WTC11 (cell line): ENCODE measurements around the gene HBM. TPM values are rescaled to one million over a fixed set of nuclear protein-coding genes. Genes with fewer than 3 reads are reported as not detected.
"Not testable (repeated sequence)": the region's sequence is repeated elsewhere in the genome, so short reads cannot be mapped to it uniquely, and the experiment has no call there.

Experiments
- ATAC-seq: fragments of 200-7000 bp; cut with Tn5 transposase; 2 replicates; pipeline ENCODE4 v1.10.0; 2021; ENCODE audit warnings: mild to moderate bottlenecking, moderate library complexity
- CTCF ChIA-PET: fragments of 300-600 bp; sonication (Branson Sonifier 250); formaldehyde crosslinking; loops from one replicate; lab custom pipeline; 2021; ENCODE audit warnings: antibody characterized with exemption; lab: Charles Lee
- POLR2A ChIA-PET: fragments of 350-600 bp; sonication (Branson Sonifier 250); formaldehyde crosslinking; loops from one replicate; lab custom pipeline; 2021; ENCODE audit warnings: antibody characterized with exemption; lab: Charles Lee
- DNase-seq: peaks from one replicate; pipeline ENCODE4 v3.0.0; 2021; ENCODE audit warnings: low spot score
- H3K27ac Mint-ChIP-seq: 2 replicates; pipeline ENCODE4 v1.8.0; 2021; ENCODE audit warnings: mixed read lengths
- H3K27me3 Mint-ChIP-seq: 2 replicates; pipeline ENCODE4 v1.8.0; 2021; ENCODE audit warnings: low read depth, mild to moderate bottlenecking, moderate library complexity, mixed read lengths
- H3K36me3 Mint-ChIP-seq: 2 replicates; pipeline ENCODE4 v1.8.0; 2021; ENCODE audit warnings: mixed read lengths
- H3K4me1 Mint-ChIP-seq: 2 replicates; pipeline ENCODE4 v1.8.0; 2022; ENCODE audit warnings: mixed read lengths
- H3K4me3 Mint-ChIP-seq: 2 replicates; pipeline ENCODE4 v1.8.0; 2021; ENCODE audit warnings: mild to moderate bottlenecking, moderate library complexity, mixed read lengths
- H3K9me3 Mint-ChIP-seq: 2 replicates; pipeline ENCODE4 v1.8.0; 2021; ENCODE audit warnings: mixed read lengths
- AFF4 ChIP-seq: sonication (generic); formaldehyde crosslinking; IDR thresholded peaks from 2 replicates; pipeline ENCODE4 v1.8.1; 2023; ENCODE audit warnings: mild to moderate bottlenecking, missing genetic modification reagents, borderline replicate concordance
- ATF1 ChIP-seq: sonication (generic); formaldehyde crosslinking; IDR thresholded peaks from 2 replicates; pipeline ENCODE4 v1.8.1; 2023; ENCODE audit warnings: mild to moderate bottlenecking, moderate library complexity, missing genetic modification reagents
- CREM ChIP-seq: sonication (generic); formaldehyde crosslinking; IDR thresholded peaks from 2 replicates; pipeline ENCODE4 v1.8.1; 2022; ENCODE audit warnings: mild to moderate bottlenecking, missing genetic modification reagents, moderate library complexity
- CTCF ChIP-seq: fragments of 200-600 bp; IDR thresholded peaks from 2 replicates; pipeline ENCODE4 v1.8.0; 2022; ENCODE audit warnings: antibody characterized with exemption
- E2F4 ChIP-seq: sonication (generic); formaldehyde crosslinking; IDR thresholded peaks from 2 replicates; pipeline ENCODE4 v1.8.1; 2022; ENCODE audit warnings: low read depth, mild to moderate bottlenecking, moderate library complexity, missing genetic modification reagents, borderline replicate concordance
- ELF4 ChIP-seq: sonication (generic); formaldehyde crosslinking; IDR thresholded peaks from 2 replicates; pipeline ENCODE4 v1.8.1; 2022; ENCODE audit warnings: low read depth, mild to moderate bottlenecking, moderate library complexity, missing genetic modification reagents
- ETV6 ChIP-seq: sonication (generic); formaldehyde crosslinking; IDR thresholded peaks from 2 replicates; pipeline ENCODE4 v1.8.1; 2022; ENCODE audit warnings: mild to moderate bottlenecking, missing genetic modification reagents
- FOXP1 ChIP-seq: sonication (generic); formaldehyde crosslinking; IDR thresholded peaks from 2 replicates; pipeline ENCODE4 v1.8.0; 2022; ENCODE audit warnings: missing genetic modification reagents, mild to moderate bottlenecking, moderate library complexity, borderline replicate concordance
- MAX ChIP-seq: sonication (generic); formaldehyde crosslinking; IDR thresholded peaks from 2 replicates; pipeline ENCODE4 v1.8.0; 2022; ENCODE audit warnings: mild to moderate bottlenecking, missing genetic modification reagents
- PRDM15 ChIP-seq: sonication (generic); formaldehyde crosslinking; IDR thresholded peaks from 2 replicates; pipeline ENCODE4 v1.8.0; 2022; ENCODE audit warnings: missing genetic modification reagents
- TEAD1 ChIP-seq: sonication (generic); formaldehyde crosslinking; IDR thresholded peaks from 2 replicates; pipeline ENCODE4 v1.8.0; 2022; ENCODE audit warnings: mild to moderate bottlenecking, missing genetic modification reagents
- TEAD4 ChIP-seq: sonication (generic); formaldehyde crosslinking; IDR thresholded peaks from 2 replicates; pipeline ENCODE4 v1.8.0; 2022; ENCODE audit warnings: mild to moderate bottlenecking, missing genetic modification reagents
- ZNF121 ChIP-seq: sonication (generic); formaldehyde crosslinking; IDR thresholded peaks from 2 replicates; pipeline ENCODE4 v1.8.0; 2023; ENCODE audit warnings: missing genetic modification reagents
- ZNF138 ChIP-seq: sonication (generic); formaldehyde crosslinking; conservative IDR thresholded peaks from 2 replicates; pipeline ENCODE4 v1.8.1; 2022; ENCODE audit warnings: mild to moderate bottlenecking, moderate library complexity, missing genetic modification reagents
- ZNF219 ChIP-seq: sonication (generic); formaldehyde crosslinking; IDR thresholded peaks from 2 replicates; pipeline ENCODE4 v1.8.0; 2023; ENCODE audit warnings: missing genetic modification reagents, mild to moderate bottlenecking, borderline replicate concordance
- ZNF232 ChIP-seq: sonication (generic); formaldehyde crosslinking; IDR thresholded peaks from 2 replicates; pipeline ENCODE4 v1.8.0; 2022; ENCODE audit warnings: mild to moderate bottlenecking, missing genetic modification reagents
- total RNA-seq: library from RNA; stranded (reverse); gene quantifications from 3 replicates; pipeline ENCODE4 v1.2.3, GENCODE V29; 2021

Gene HBM
- total RNA-seq, 1 experiment from 2014 or later = not detected

- TF ChIP-seq AFF4 (CRISPR knock-in tag) (no peak), CREM (no peak), ELF4 (CRISPR knock-in tag) (no peak)
Measured at GRCh38 chr16:122361-122760, 43.4 kb upstream of the HBM start (continued).

- H3K4me3 Mint-ChIP-seq, POLR2A ChIA-PET, H3K9me3 Mint-ChIP-seq, DNase-seq, H3K36me3 Mint-ChIP-seq, H3K27me3 Mint-ChIP-seq, ATAC-seq, H3K4me1 Mint-ChIP-seq, H3K27ac Mint-ChIP-seq: not testable (repeated sequence)
- CTCF ChIA-PET = interaction anchor here (1.5 kb wide), 1 partner anchor 27 kb away, joined by 5 read pairs; no protein-coding TSS in a partner anchor
Measured at GRCh38 chr16:123558-124350, 42.0 kb upstream of the HBM start.

GRCh38 chr16:125011-125410 lies 40.8 kb upstream of the HBM start:
- Mint-ChIP-seq H3K36me3 (no peaks in the 10 kb centered on the region), H3K27ac (0 out of 2 replicates have a peak overlapping the region, but pooled peaks have one; percentile 85), H3K9me3 (no peaks in the 10 kb centered on the region)
- ChIA-PET CTCF (interaction anchor here (1.5 to 2.1 kb wide), 2 partner anchors 18 to 28 kb away, joined by 5 to 14 read pairs; no protein-coding TSS in a partner anchor), POLR2A (no interaction called here)
- ATAC-seq (no peak), DNase-seq (no peak)
- TF ChIP-seq ZNF219 (CRISPR knock-in tag) (no peak), ZNF121 (CRISPR knock-in tag) (no peak), E2F4 (CRISPR knock-in tag) (no peak)
- TF ChIP-seq, all 79 proteins: peak for 0
- Mint-ChIP-seq H3K4me3 (no peak overlapping the region), H3K4me1 (no peaks in the 10 kb centered on the region), H3K27me3 (no peaks in the 10 kb centered on the region)

- Mint-ChIP-seq H3K4me3 (no peak overlapping the region), H3K9me3 (no peaks in the 10 kb centered on the region), H3K27me3 (no peaks in the 10 kb centered on the region), H3K36me3 (no peaks in the 10 kb centered on the region), H3K27ac (peak overlapping the region; percentile 15; the same call in 1 of the 2 replicates), H3K4me1 (no peaks in the 10 kb centered on the region)
- ChIA-PET POLR2A (no interaction called here), CTCF (interaction anchor here (2.2 to 5.4 kb wide), 2 partner anchors 11 to 22 kb away, joined by 8 to 27 read pairs; no protein-coding TSS in a partner anchor)
- DNase-seq (no peak), ATAC-seq (no peak)
- TF ChIP-seq ATF1 (CRISPR knock-in tag) = no peak
- no peak for TF ChIP-seq ZNF232
- TF ChIP-seq TEAD1 = no peak
- TF ChIP-seq ZNF138 (CRISPR knock-in tag) = no peak
- no peak for TF ChIP-seq PRDM15 (CRISPR knock-in tag)
- TF ChIP-seq FOXP1 = no peak
- TF ChIP-seq MAX (CRISPR knock-in tag) = no peak
- TF ChIP-seq ETV6 (CRISPR knock-in tag) = no peak
- no peak for TF ChIP-seq TEAD4 (CRISPR knock-in tag)
- no peak for TF ChIP-seq CTCF
Measured at GRCh38 chr16:129075-129474, 36.7 kb upstream of the HBM start.
